Activated CD4-positive, alpha-beta T cell treated with anti-CD3 and anti-CD28 coated beads, Interleukin-10, Interleukin-2, amounts not matched to agents 100 ng/mL and 50 ng/mL, durations not matched to agents 16 hours and 8 hours (primary cell): Measurements from ENCODE around the gene FTO.

Experiments
- DNase-seq: peaks from one replicate; pipeline ENCODE4 v3.0.0-alpha.2; 2020

The FTO gene

GRCh38 chr16:53787423-53787822 lies 83.5 kb downstream of the FTO start:
- no peak for DNase-seq

GRCh38 chr16:53789137-53789536 lies 85.2 kb downstream of the FTO start:
- DNase-seq, result no peak

- DNase-seq, result no peak
Measured at GRCh38 chr16:53792161-53792951, 88.4 kb downstream of the FTO start.

GRCh38 chr16:53803451-53803850 lies 99.5 kb downstream of the FTO start:
- no peak for DNase-seq

GRCh38 chr16:53803998-53804397 lies 100.0 kb downstream of the FTO start:
- DNase-seq, result no peak

GRCh38 chr16:53804467-53804866 lies 100.5 kb downstream of the FTO start:
- no peak for DNase-seq

- DNase-seq, result peak; percentile 9
Measured at GRCh38 chr16:53805113-53805512, 101.2 kb downstream of the FTO start.

- no peak for DNase-seq
Measured at GRCh38 chr16:53805752-53806151, 101.8 kb downstream of the FTO start.

GRCh38 chr16:53809088-53809932 lies 105.4 kb downstream of the FTO start:
- no peak for DNase-seq

- DNase-seq, result no peak
Measured at GRCh38 chr16:53812914-53813313, 109.0 kb downstream of the FTO start.

- DNase-seq, result no peak
Measured at GRCh38 chr16:53814801-53815200, 110.8 kb downstream of the FTO start.

- DNase-seq, result no peak
Measured at GRCh38 chr16:53816211-53816836, 112.4 kb downstream of the FTO start.

- no peak for DNase-seq
Measured at GRCh38 chr16:53817117-53817755, 113.3 kb downstream of the FTO start.

GRCh38 chr16:53817812-53818550 lies 114.0 kb downstream of the FTO start:
- DNase-seq, result no peak

- peak; percentile 14 for DNase-seq
Measured at GRCh38 chr16:53821487-53821886, 117.5 kb downstream of the FTO start.

GRCh38 chr16:53821957-53822625 lies 118.1 kb downstream of the FTO start:
- DNase-seq, result no peak

GRCh38 chr16:53822936-53823529 lies 119.1 kb downstream of the FTO start:
- no peak for DNase-seq

GRCh38 chr16:53826658-53827057 lies 122.7 kb downstream of the FTO start:
- DNase-seq, result no peak

GRCh38 chr16:53827741-53828140 lies 123.8 kb downstream of the FTO start:
- DNase-seq, result no peak

GRCh38 chr16:53829186-53829747 lies 125.3 kb downstream of the FTO start:
- DNase-seq, result no peak
